Endothelial cell of umbilical vein (primary cell): Measurements from ENCODE around the gene RBX1. TPM values are rescaled to one million over a fixed set of nuclear protein-coding genes. Genes with fewer than 3 reads are reported as not detected.

Experiments
- BruUV-seq: library from RNA; stranded (reverse); fragments of 400-500 nt; replicated peaks from 2 replicates; lab custom pipeline; 2021; lab: Mats Ljungman, UMichigan
- CTCF ChIA-PET: fragments of 300-600, 350-600 bp; sonication (Branson Sonifier 250); formaldehyde crosslinking; loops from one replicate; lab custom pipeline; 2021; ENCODE audit warnings: antibody characterized with exemption, inconsistent platforms; lab: Charles Lee
- POLR2A ChIA-PET: fragments of 300-600, 350-600 bp; sonication (Branson Sonifier 250); formaldehyde crosslinking; loops from one replicate; lab custom pipeline; 2021; ENCODE audit warnings: antibody characterized with exemption, inconsistent platforms; lab: Charles Lee
- DNase-seq: peaks from one replicate; pipeline ENCODE4 v3.0.0-alpha.2; 2011; ENCODE audit warnings: low read depth, low spot score
- FAIRE-seq: peaks from 2 replicates; lab custom pipeline; 2011; peaks lifted over from hg19 to GRCh38; lab: Jason Lieb, UNC
- H2AFZ ChIP-seq: 2 replicates; pipeline ENCODE4 v1.6.0; 2012; ENCODE audit warnings: low read depth, low read length, control low read depth, inconsistent platforms
- H3K27ac ChIP-seq: 2 replicates; pipeline ENCODE4 v1.5.1; 2011; ENCODE audit warnings: low read depth, mild to moderate bottlenecking, control low read depth, low read length, moderate library complexity; ENCODE audit not compliant: insufficient read depth
- H3K27me3 ChIP-seq, 2 experiments: 2 replicates each; pipeline versions ENCODE4 v1.6.0 to v1.6.1; 2011; ENCODE audit warnings: low read length in 2 of 2, mixed read lengths in 1 of 2; ENCODE audit not compliant: control insufficient read depth in 2 of 2, insufficient read depth in 2 of 2
- H3K36me3 ChIP-seq, 2 experiments: 2 replicates in 1 of 2; 3 replicates in 1 of 2; pipeline ENCODE4 v1.5.1; 2011; ENCODE audit warnings: low read length in 2 of 2, mild to moderate bottlenecking in 1 of 2, moderate library complexity in 1 of 2; ENCODE audit not compliant: control insufficient read depth in 2 of 2, insufficient read depth in 2 of 2; ENCODE audit errors: extremely low read depth in 1 of 2
- H3K4me1 ChIP-seq: 3 replicates; pipeline ENCODE4 v1.5.1; 2011; ENCODE audit warnings: mild to moderate bottlenecking, low read length; ENCODE audit not compliant: control insufficient read depth, insufficient read depth; ENCODE audit errors: extremely low read depth
- H3K4me2 ChIP-seq: 2 replicates; pipeline ENCODE4 v1.6.1; 2011; ENCODE audit warnings: low read length, control low read depth, mixed read lengths; ENCODE audit not compliant: insufficient read depth
- H3K4me3 ChIP-seq, 3 experiments: fragments of 200-600 bp in 1 of 3; sonication (generic), shearing (Covaris generic) in 1 of 3; replicated peaks in 1 of 3; 2 replicates each; pipeline ENCODE4 v1.5.1; 2011 to 2016; ENCODE audit warnings: control low read depth in 3 of 3, low read length in 3 of 3, mild to moderate bottlenecking in 2 of 3, inconsistent platforms in 1 of 3, low read depth in 1 of 3, moderate library complexity in 1 of 3; ENCODE audit not compliant: insufficient read depth in 1 of 3
- H3K79me2 ChIP-seq: 2 replicates; pipeline ENCODE4 v1.6.0; 2012; ENCODE audit warnings: low read length, inconsistent platforms; ENCODE audit not compliant: control insufficient read depth, insufficient read depth
- H3K9ac ChIP-seq: replicated peaks from 2 replicates; pipeline ENCODE3; 2011; ENCODE audit warnings: low read length, control low read depth; ENCODE audit not compliant: insufficient read depth; ENCODE audit errors: extremely low read depth
- H3K9me1 ChIP-seq: replicated peaks from 3 replicates; pipeline ENCODE4 v1.6.0; 2011; ENCODE audit warnings: mild to moderate bottlenecking, low read length; ENCODE audit not compliant: control insufficient read depth, insufficient read depth; ENCODE audit errors: extremely low read depth
- H3K9me3 ChIP-seq: replicated peaks from 2 replicates; pipeline ENCODE4 v1.5.1; 2012; ENCODE audit warnings: low read length, inconsistent platforms; ENCODE audit not compliant: control insufficient read depth, insufficient read depth
- H4K20me1 ChIP-seq: replicated peaks from 2 replicates; pipeline ENCODE3; 2011; ENCODE audit warnings: mild to moderate bottlenecking, low read length; ENCODE audit not compliant: control insufficient read depth, insufficient read depth; ENCODE audit errors: extremely low read depth
- EZH2 ChIP-seq: IDR thresholded peaks from 2 replicates; pipeline ENCODE4 v1.6.1; 2012; ENCODE audit warnings: borderline replicate concordance, low read depth, mild to moderate bottlenecking, moderate library complexity, low read length, inconsistent platforms; ENCODE audit not compliant: severe bottlenecking
- FOS ChIP-seq: IDR thresholded peaks from 2 replicates; pipeline ENCODE4 v1.6.1; 2011; ENCODE audit warnings: mild to moderate bottlenecking, low read length, moderate library complexity, borderline replicate concordance; ENCODE audit not compliant: insufficient read depth
- GATA2 ChIP-seq: IDR thresholded peaks from 2 replicates; pipeline ENCODE4 v1.7.0; 2011; ENCODE audit warnings: low read depth, mild to moderate bottlenecking, moderate library complexity, mixed read lengths, low read length; ENCODE audit not compliant: insufficient read length, insufficient read depth
- JUN ChIP-seq: IDR thresholded peaks from 2 replicates; pipeline ENCODE4 v1.6.1; 2011; ENCODE audit warnings: borderline replicate concordance, low read depth; ENCODE audit not compliant: insufficient read length, insufficient read depth
- MYC ChIP-seq: IDR thresholded peaks from one replicate; pipeline ENCODE4 v1.6.1; 2011; ENCODE audit warnings: mild to moderate bottlenecking, low read depth, low read length
- POLR2A ChIP-seq: IDR thresholded peaks from 2 replicates; pipeline ENCODE4 v1.6.1; 2012; ENCODE audit warnings: low read depth, mild to moderate bottlenecking, control low read depth, low read length
- POLR2AphosphoS5 ChIP-seq: IDR thresholded peaks from 2 replicates; pipeline ENCODE4 v1.6.1; 2012; ENCODE audit warnings: low read depth, mild to moderate bottlenecking, control low read depth, low read length, moderate library complexity; ENCODE audit not compliant: insufficient read depth
- dilution Hi-C: fragments of 300-500 bp; cut with MboI; formaldehyde crosslinking; loops from one replicate; pipeline ENCODE4 v1.15.0; 2019; ENCODE audit warnings: low sequenced_read_pairs; ENCODE audit not compliant: extremely low pct_ligation_motif_present
- intact Hi-C: fragments of 100-400 bp; cut with micrococcal nuclease; formaldehyde crosslinking; loops from one replicate; pipeline ENCODE4 v1.10.0; 2022
- polyA plus RNA-seq, 4 experiments: library from polyadenylated mRNA; depleted of rRNA in 3 of 4; stranded (reverse) in 3 of 4; unstranded in 1 of 4; fragments of >200 nt; gene quantifications; 2 replicates each; pipeline versions ENCODE4 v1.2.1 to v1.2.3, GENCODE V29; 2011 to 2012; ENCODE audit warnings: missing spikeins in 1 of 4
- total RNA-seq: library from RNA; stranded (reverse); gene quantifications from 2 replicates; pipeline ENCODE4 v1.2.3, GENCODE V29; 2021
- TF ChIP-seq, protein P1 (sequence below): IDR thresholded peaks from 2 replicates; pipeline ENCODE4 v1.6.1; 2011; ENCODE audit not compliant: insufficient read depth, insufficient read length
- TF ChIP-seq, protein P2 (sequence below), 2 donors: IDR thresholded peaks; 1 replicate in 1 of 2; 2 replicates in 1 of 2; pipeline ENCODE4 v1.5.1; 2011; ENCODE audit warnings: low read length in 2 of 2, mild to moderate bottlenecking in 2 of 2, moderate library complexity in 2 of 2, control low read depth in 1 of 2, inconsistent platforms in 1 of 2, low read depth in 1 of 2; ENCODE audit not compliant: insufficient read depth in 1 of 2; ENCODE audit errors: extremely low read depth in 1 of 2

RBX1 gene
- total and polyA plus RNA-seq, 2 donors (not counting 3 experiments of a cell fraction or from before 2014, with no cell fraction given) = 74.7 to 102 TPM

- no TSS peak for BruUV-seq
- POLR2A ChIA-PET = no interaction called here
Measured at GRCh38 chr22:40995821-40996220, 44.6 kb downstream of the RBX1 start.

GRCh38 chr22:40997520-40997919 lies 46.3 kb downstream of the RBX1 start:
- H3K9me3 ChIP-seq = no peaks in the 10 kb centered on the region
- H4K20me1 ChIP-seq = no peaks in the 10 kb centered on the region
- dilution Hi-C loops = no loop called here
- no peak for DNase-seq
- no peaks in the 10 kb centered on the region for H3K79me2 ChIP-seq
- no peak overlapping the region for H3K4me3 ChIP-seq
- CTCF ChIA-PET = no interaction called here
- H3K9ac ChIP-seq = no peak overlapping the region
- H3K27ac ChIP-seq = no peak overlapping the region
- H3K27me3 ChIP-seq = peaks cover 0 to 6% of the 10 kb centered on the region in 2 experiments
- TF ChIP-seq MYC (no peak), GATA2 (no peak), EZH2 (no peak), POLR2A (no peak), POLR2AphosphoS5 (no peak), JUN (no peak), FOS (no peak)
- TF ChIP-seq, protein P1, sequence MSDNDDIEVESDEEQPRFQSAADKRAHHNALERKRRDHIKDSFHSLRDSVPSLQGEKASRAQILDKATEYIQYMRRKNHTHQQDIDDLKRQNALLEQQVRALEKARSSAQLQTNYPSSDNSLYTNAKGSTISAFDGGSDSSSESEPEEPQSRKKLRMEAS = no peak
- TF ChIP-seq, protein P2, sequence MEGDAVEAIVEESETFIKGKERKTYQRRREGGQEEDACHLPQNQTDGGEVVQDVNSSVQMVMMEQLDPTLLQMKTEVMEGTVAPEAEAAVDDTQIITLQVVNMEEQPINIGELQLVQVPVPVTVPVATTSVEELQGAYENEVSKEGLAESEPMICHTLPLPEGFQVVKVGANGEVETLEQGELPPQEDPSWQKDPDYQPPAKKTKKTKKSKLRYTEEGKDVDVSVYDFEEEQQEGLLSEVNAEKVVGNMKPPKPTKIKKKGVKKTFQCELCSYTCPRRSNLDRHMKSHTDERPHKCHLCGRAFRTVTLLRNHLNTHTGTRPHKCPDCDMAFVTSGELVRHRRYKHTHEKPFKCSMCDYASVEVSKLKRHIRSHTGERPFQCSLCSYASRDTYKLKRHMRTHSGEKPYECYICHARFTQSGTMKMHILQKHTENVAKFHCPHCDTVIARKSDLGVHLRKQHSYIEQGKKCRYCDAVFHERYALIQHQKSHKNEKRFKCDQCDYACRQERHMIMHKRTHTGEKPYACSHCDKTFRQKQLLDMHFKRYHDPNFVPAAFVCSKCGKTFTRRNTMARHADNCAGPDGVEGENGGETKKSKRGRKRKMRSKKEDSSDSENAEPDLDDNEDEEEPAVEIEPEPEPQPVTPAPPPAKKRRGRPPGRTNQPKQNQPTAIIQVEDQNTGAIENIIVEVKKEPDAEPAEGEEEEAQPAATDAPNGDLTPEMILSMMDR (IDR thresholded peaks at IDR 0.05; ENCODE audit: extremely low read depth in 1 of 2, insufficient read depth in 1 of 2, low read depth in 1 of 2, low read length in 2 of 2) = no peak
- intact Hi-C loops = no loop called here
- no peak for FAIRE-seq
- H3K36me3 ChIP-seq = no peaks in the 10 kb centered on the region
- POLR2A ChIA-PET = no interaction called here
- no peak overlapping the region for H3K4me2 ChIP-seq
- H3K9me1 ChIP-seq = no peaks in the 10 kb centered on the region
- H2AFZ ChIP-seq = no peak overlapping the region
- BruUV-seq = no TSS peak
- no peaks in the 10 kb centered on the region for H3K4me1 ChIP-seq

More at GRCh38 chr22:40995821-40996220, 44.6 kb downstream of the RBX1 start:
- DNase-seq = no peak
- Histone ChIP-seq H3K9ac (no peak overlapping the region), H3K79me2 (no peaks in the 10 kb centered on the region), H3K4me3 (no peak overlapping the region), H3K4me2 (no peak overlapping the region), H3K4me1 (no peaks in the 10 kb centered on the region), H2AFZ (no peak overlapping the region), H3K9me1 (no peaks in the 10 kb centered on the region), H3K27me3 (peaks cover 0 to 11% of the 10 kb centered on the region in 2 experiments), H3K9me3 (no peaks in the 10 kb centered on the region), H4K20me1 (no peaks in the 10 kb centered on the region), H3K36me3 (no peaks in the 10 kb centered on the region), H3K27ac (no peak overlapping the region)
- no peak for FAIRE-seq
- TF ChIP-seq GATA2 (no peak), EZH2 (no peak)
- TF ChIP-seq, protein P2 (IDR thresholded peaks at IDR 0.05; ENCODE audit: extremely low read depth in 1 of 2, insufficient read depth in 1 of 2, low read depth in 1 of 2, low read length in 2 of 2) = no peak
- CTCF ChIA-PET = interaction anchor here (1.5 kb wide), 1 partner anchor 73 kb away, joined by 4 read pairs; no protein-coding TSS in a partner anchor
- intact Hi-C loops (no loop called here), dilution Hi-C loops (no loop called here)
